ENCODE measurements around the gene OR52E1. TPM values are rescaled to one million over a fixed set of nuclear protein-coding genes. Genes with fewer than 3 reads are reported as not detected.

The OR52E1 gene
- total and polyA plus RNA-seq, 2 of the 4 experiments (the other 2 are of a cell fraction) = not detected

DNA sequence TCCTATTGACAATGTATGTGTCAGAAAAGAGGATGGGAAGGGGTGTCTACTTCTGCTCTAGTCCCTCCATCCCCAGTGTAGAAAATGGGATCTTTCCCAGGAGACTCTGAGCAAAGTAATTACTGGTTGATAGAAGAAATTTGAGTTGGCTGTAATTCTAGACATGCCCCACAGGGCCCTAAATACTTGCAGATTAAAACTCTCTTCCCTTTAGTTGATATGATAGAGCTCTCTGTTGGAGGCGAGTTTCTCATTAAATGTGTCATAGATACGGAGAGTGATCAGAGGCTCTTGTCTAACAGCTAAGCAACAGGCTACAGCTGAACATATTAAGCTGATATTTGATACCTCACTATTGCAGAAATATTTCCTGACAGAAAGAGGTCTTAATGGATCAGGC, 32.9 kb downstream of the OR52E1 start:
- H2AK9ac ChIP-seq (replicated peaks; ENCODE audit: low read depth, low read length, poor library complexity) = no peak overlapping the region
- no peaks in the 10 kb centered on the region for H4K20me1 ChIP-seq (ENCODE audit: insufficient read depth, low read length)
- no TSS peak for BruUV-seq (replicated peaks)
- ChIA-PET CTCF (interaction anchor here (0.6 kb wide), 1 partner anchor 20 kb away, joined by 3 read pairs; no protein-coding TSS in a partner anchor), POLR2A (ENCODE audit: unreplicated experiment) (no interaction called here)
- H3K27me3 ChIP-seq (ENCODE audit: control insufficient read depth, insufficient read depth, low read length) = 0 out of 2 replicates have a peak, but pooled peaks cover 2% of the 10 kb centered on the region
- no peak overlapping the region for H2BK5ac ChIP-seq (ENCODE audit: low read depth, low read length, poor library complexity, severe bottlenecking)
- H4K5ac ChIP-seq (ENCODE audit: low read depth, low read length) = no peak overlapping the region
- H3K56ac ChIP-seq (ENCODE audit: extremely low read depth, insufficient read depth, low read length) = no peak overlapping the region
- H3K4me1 ChIP-seq (ENCODE audit: control insufficient read depth, insufficient read depth, low read length) = no peaks in the 10 kb centered on the region
- ATAC-seq (ENCODE audit: low read depth) = no peak
- H2AFZ ChIP-seq (replicated peaks; ENCODE audit: low read length, poor library complexity) = no peak overlapping the region
- H3K14ac ChIP-seq (replicated peaks; ENCODE audit: low read depth, low read length) = no peak overlapping the region
- intact Hi-C loops (cut with micrococcal nuclease) (no loop called here), in situ Hi-C loops (cut with MboI; ENCODE audit: low sequenced_read_pairs) (no loop called here), dilution Hi-C loops (cut with HindIII; ENCODE audit: low sequenced_read_pairs, unreplicated experiment) (no loop called here)
- no peak overlapping the region for H2BK15ac ChIP-seq (ENCODE audit: low read depth, low read length)
- TF ChIP-seq RFX5 (IDR thresholded peaks at IDR 0.05; ENCODE audit: low read depth, low read length) (no peak), SMC3 (IDR thresholded peaks at IDR 0.05; ENCODE audit: low read depth, low read length) (no peak), RAD21 (IDR thresholded peaks at IDR 0.05; ENCODE audit: low read length) (no peak), BHLHE40 (IDR thresholded peaks at IDR 0.05; ENCODE audit: low read depth, low read length) (no peak), POLR2A (IDR thresholded peaks at IDR 0.05; ENCODE audit: low read depth, low read length) (no peak), RCOR1 (IDR thresholded peaks at IDR 0.05; ENCODE audit: insufficient replicate concordance, low read length) (no peak), MXI1 (IDR thresholded peaks at IDR 0.05; ENCODE audit: borderline replicate concordance, low read depth, low read length) (no peak), CEBPB (IDR thresholded peaks at IDR 0.05; ENCODE audit: low read depth, low read length) (no peak), NFE2L2 (IDR thresholded peaks at IDR 0.05; ENCODE audit: low read depth, low read length) (no peak), CHD1 (IDR thresholded peaks at IDR 0.05; ENCODE audit: low read depth, low read length) (no peak), FOS (IDR thresholded peaks at IDR 0.05; ENCODE audit: low read depth, low read length) (no peak), MAZ (IDR thresholded peaks at IDR 0.05; ENCODE audit: borderline replicate concordance, low read depth, low read length) (no peak), MAFK (IDR thresholded peaks at IDR 0.05; ENCODE audit: low read depth, low read length) (no peak)
- TF ChIP-seq, protein P1, sequence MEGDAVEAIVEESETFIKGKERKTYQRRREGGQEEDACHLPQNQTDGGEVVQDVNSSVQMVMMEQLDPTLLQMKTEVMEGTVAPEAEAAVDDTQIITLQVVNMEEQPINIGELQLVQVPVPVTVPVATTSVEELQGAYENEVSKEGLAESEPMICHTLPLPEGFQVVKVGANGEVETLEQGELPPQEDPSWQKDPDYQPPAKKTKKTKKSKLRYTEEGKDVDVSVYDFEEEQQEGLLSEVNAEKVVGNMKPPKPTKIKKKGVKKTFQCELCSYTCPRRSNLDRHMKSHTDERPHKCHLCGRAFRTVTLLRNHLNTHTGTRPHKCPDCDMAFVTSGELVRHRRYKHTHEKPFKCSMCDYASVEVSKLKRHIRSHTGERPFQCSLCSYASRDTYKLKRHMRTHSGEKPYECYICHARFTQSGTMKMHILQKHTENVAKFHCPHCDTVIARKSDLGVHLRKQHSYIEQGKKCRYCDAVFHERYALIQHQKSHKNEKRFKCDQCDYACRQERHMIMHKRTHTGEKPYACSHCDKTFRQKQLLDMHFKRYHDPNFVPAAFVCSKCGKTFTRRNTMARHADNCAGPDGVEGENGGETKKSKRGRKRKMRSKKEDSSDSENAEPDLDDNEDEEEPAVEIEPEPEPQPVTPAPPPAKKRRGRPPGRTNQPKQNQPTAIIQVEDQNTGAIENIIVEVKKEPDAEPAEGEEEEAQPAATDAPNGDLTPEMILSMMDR (conservative IDR thresholded peaks at IDR 0.05; ENCODE audit: low read depth, low read length) = no peak
- TF ChIP-seq, protein P2, sequence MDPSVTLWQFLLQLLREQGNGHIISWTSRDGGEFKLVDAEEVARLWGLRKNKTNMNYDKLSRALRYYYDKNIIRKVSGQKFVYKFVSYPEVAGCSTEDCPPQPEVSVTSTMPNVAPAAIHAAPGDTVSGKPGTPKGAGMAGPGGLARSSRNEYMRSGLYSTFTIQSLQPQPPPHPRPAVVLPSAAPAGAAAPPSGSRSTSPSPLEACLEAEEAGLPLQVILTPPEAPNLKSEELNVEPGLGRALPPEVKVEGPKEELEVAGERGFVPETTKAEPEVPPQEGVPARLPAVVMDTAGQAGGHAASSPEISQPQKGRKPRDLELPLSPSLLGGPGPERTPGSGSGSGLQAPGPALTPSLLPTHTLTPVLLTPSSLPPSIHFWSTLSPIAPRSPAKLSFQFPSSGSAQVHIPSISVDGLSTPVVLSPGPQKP (IDR thresholded peaks at IDR 0.05; ENCODE audit: borderline replicate concordance, low read depth, low read length) = no peak
- TF ChIP-seq, protein P3, sequence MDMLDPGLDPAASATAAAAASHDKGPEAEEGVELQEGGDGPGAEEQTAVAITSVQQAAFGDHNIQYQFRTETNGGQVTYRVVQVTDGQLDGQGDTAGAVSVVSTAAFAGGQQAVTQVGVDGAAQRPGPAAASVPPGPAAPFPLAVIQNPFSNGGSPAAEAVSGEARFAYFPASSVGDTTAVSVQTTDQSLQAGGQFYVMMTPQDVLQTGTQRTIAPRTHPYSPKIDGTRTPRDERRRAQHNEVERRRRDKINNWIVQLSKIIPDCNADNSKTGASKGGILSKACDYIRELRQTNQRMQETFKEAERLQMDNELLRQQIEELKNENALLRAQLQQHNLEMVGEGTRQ (IDR thresholded peaks at IDR 0.05; ENCODE audit: low read depth, low read length) = no peak
- no peak overlapping the region for H3K23ac ChIP-seq (ENCODE audit: low read depth, low read length)
- H3K9ac ChIP-seq (ENCODE audit: low read depth, low read length) = no peak overlapping the region
- H3K9me3 ChIP-seq (ENCODE audit: control insufficient read depth, insufficient read depth, low read length) = no peaks in the 10 kb centered on the region
- WGBS, 2 experiments (ENCODE audit: extremely low coverage in 2 of 2, insufficient read length in 1 of 2) = no CpG with 5 or more reads among the region's 2 CpGs
- H4K8ac ChIP-seq (ENCODE audit: low read depth in 2 of 2, low read length in 2 of 2) = no peak overlapping the region
- no peak for DNase-seq
- no peak overlapping the region for H2BK20ac ChIP-seq (ENCODE audit: low read depth, low read length)
- no peak overlapping the region for H3K4ac ChIP-seq (ENCODE audit: low read depth, low read length)
- H4K91ac ChIP-seq (ENCODE audit: insufficient read depth, low read depth, low read length) = no peak overlapping the region
- H3K4me2 ChIP-seq (ENCODE audit: low read depth, low read length) = no peak overlapping the region
- no peak overlapping the region for H2BK120ac ChIP-seq (ENCODE audit: low read depth, low read length)
- no peak overlapping the region for H3K18ac ChIP-seq (ENCODE audit: low read depth, low read length)
- H3K4me3 ChIP-seq (ENCODE audit: insufficient read depth, low read depth, low read length) = no peak overlapping the region
- no peaks in the 10 kb centered on the region for H3K79me1 ChIP-seq (ENCODE audit: low read depth in 1 of 2, low read length in 2 of 2)
- H3K27ac ChIP-seq (ENCODE audit: insufficient read depth, low read length) = no peak overlapping the region
- H3K9me1 ChIP-seq (ENCODE audit: insufficient read depth, low read length) = no peaks in the 10 kb centered on the region
- no peaks in the 10 kb centered on the region for H3K36me3 ChIP-seq (ENCODE audit: control insufficient read depth, insufficient read depth, low read length)
- no peak overlapping the region for H2AK5ac ChIP-seq (ENCODE audit: low read depth, low read length)
